GM23338 (cell line): ENCODE results near the gene PRCC. TPM values are rescaled to one million over a fixed set of nuclear protein-coding genes. Genes with fewer than 3 reads are reported as not detected.

ENCODE experiments used
- ATAC-seq: fragments of 200-7000 bp; cut with Tn5 transposase; 3 replicates; pipeline ENCODE4 v1.9.1; 2020
- DNase-seq: peaks from one replicate; pipeline ENCODE4 v3.0.0-alpha.2; 2015; ENCODE audit warnings: low spot score
- H2AFZ ChIP-seq: fragments of 200-600 bp; sonication (generic); 2 replicates; pipeline ENCODE4 v1.8.0; 2016; ENCODE audit warnings: antibody characterized with exemption, mild to moderate bottlenecking, moderate library complexity
- H3F3A ChIP-seq: fragments of 200-600 bp; sonication (generic); replicated peaks from 2 replicates; pipeline ENCODE4 v1.8.0; 2017; ENCODE audit warnings: antibody characterized with exemption, mixed run types, low read depth
- H3K27ac ChIP-seq: fragments of 200-600 bp; sonication (generic); 2 replicates; pipeline ENCODE4 v1.6.1; 2016; ENCODE audit warnings: low read depth
- H3K27me3 ChIP-seq: fragments of 200-600 bp; sonication (generic); 2 replicates; pipeline ENCODE4 v1.8.0; 2016; ENCODE audit warnings: mild to moderate bottlenecking, mixed run types, moderate library complexity; ENCODE audit not compliant: insufficient read depth
- H3K36me3 ChIP-seq: fragments of 200-600 bp; sonication (generic); 2 replicates; pipeline ENCODE4 v1.8.0; 2016; ENCODE audit warnings: mild to moderate bottlenecking; ENCODE audit not compliant: insufficient read depth
- H3K4me1 ChIP-seq: fragments of 200-600 bp; sonication (generic); 2 replicates; pipeline ENCODE4 v1.8.0; 2016; ENCODE audit warnings: mild to moderate bottlenecking, moderate library complexity; ENCODE audit not compliant: insufficient read depth
- H3K4me2 ChIP-seq: fragments of 200-600 bp; sonication (generic); 2 replicates; pipeline ENCODE4 v1.7.1; 2017; ENCODE audit warnings: mixed run types
- H3K4me3 ChIP-seq: fragments of 200-600 bp; sonication (generic); 2 replicates; pipeline ENCODE4 v1.6.1; 2016; ENCODE audit warnings: mixed run types
- H3K79me2 ChIP-seq: fragments of 200-600 bp; sonication (generic); replicated peaks from 2 replicates; pipeline ENCODE4 v1.8.0; 2017; ENCODE audit warnings: mild to moderate bottlenecking; ENCODE audit not compliant: insufficient read depth
- H3K9me2 ChIP-seq: fragments of 200-600 bp; sonication (generic); 2 replicates; pipeline ENCODE4 v1.8.0; 2017; ENCODE audit not compliant: insufficient read depth
- H4K20me1 ChIP-seq: fragments of 200-600 bp; sonication (generic); replicated peaks from 2 replicates; pipeline ENCODE4 v1.8.0; 2017; ENCODE audit warnings: mild to moderate bottlenecking; ENCODE audit not compliant: insufficient read depth
- H3K27ac Mint-ChIP-seq: 2 replicates; pipeline ENCODE4 v1.8.0; 2020; ENCODE audit warnings: inconsistent platforms, mild to moderate bottlenecking, moderate library complexity, mixed read lengths
- H3K27me3 Mint-ChIP-seq: 3 replicates; pipeline ENCODE4 v1.8.0; 2022; ENCODE audit warnings: low read depth, mild to moderate bottlenecking, moderate library complexity, mixed read lengths, inconsistent platforms; ENCODE audit not compliant: insufficient read depth, poor library complexity
- H3K36me3 Mint-ChIP-seq: 3 replicates; pipeline ENCODE4 v1.8.0; 2021; ENCODE audit warnings: low read depth, mild to moderate bottlenecking, inconsistent platforms, moderate library complexity, mixed read lengths
- H3K4me1 Mint-ChIP-seq: 3 replicates; pipeline ENCODE4 v1.8.0; 2020; ENCODE audit warnings: mild to moderate bottlenecking, inconsistent platforms, mixed read lengths
- H3K4me3 Mint-ChIP-seq: 3 replicates; pipeline ENCODE4 v1.8.0; 2021; ENCODE audit warnings: moderate library complexity, mild to moderate bottlenecking, inconsistent platforms, mixed read lengths
- H3K9me3 Mint-ChIP-seq: 3 replicates; pipeline ENCODE4 v1.8.0; 2020; ENCODE audit warnings: moderate library complexity, mild to moderate bottlenecking, inconsistent platforms, mixed read lengths
- CREB1 ChIP-seq: fragments of 250-450 bp; sonication (Bioruptor Pico); IDR thresholded peaks from 2 replicates; pipeline ENCODE4 v1.5.0; 2020; ENCODE audit warnings: low read depth, mild to moderate bottlenecking, moderate library complexity
- CTCF ChIP-seq, 2 experiments: fragments of 200-600 bp in 1 of 2; sonication (generic) in 1 of 2; conservative IDR thresholded peaks; 2 replicates each; pipeline versions ENCODE4 v1.5.1 to v1.6.1; 2016 to 2017; ENCODE audit warnings: antibody characterized with exemption in 2 of 2, low read depth in 2 of 2, mild to moderate bottlenecking in 2 of 2, moderate library complexity in 1 of 2
- EZH2 ChIP-seq: fragments of 200-600 bp; sonication (generic); IDR thresholded peaks from one replicate; pipeline ENCODE4 v1.8.0; 2017; ENCODE audit warnings: antibody characterized with exemption, mild to moderate bottlenecking, low read depth; ENCODE audit not compliant: unreplicated experiment
- JUNB ChIP-seq: IDR thresholded peaks from one replicate; pipeline ENCODE4 v1.6.1; 2016; ENCODE audit warnings: antibody characterized with exemption; ENCODE audit not compliant: unreplicated experiment
- POLR2AphosphoS5 ChIP-seq: IDR thresholded peaks from 2 replicates; pipeline ENCODE4 v1.6.1; 2016; ENCODE audit warnings: antibody characterized with exemption, low read depth
- STAT1 ChIP-seq: IDR thresholded peaks from one replicate; pipeline ENCODE4 v1.6.1; 2016; ENCODE audit warnings: antibody characterized with exemption; ENCODE audit not compliant: unreplicated experiment
- ZNF114 ChIP-seq: fragments of 250-450 bp; sonication (Bioruptor Pico); IDR thresholded peaks from 2 replicates; pipeline ENCODE4 v1.5.0; 2020; ENCODE audit warnings: mild to moderate bottlenecking, moderate library complexity
- ZNF331 ChIP-seq: fragments of 250-450 bp; sonication (Bioruptor Pico); IDR thresholded peaks from 2 replicates; pipeline ENCODE4 v1.5.0; 2020; ENCODE audit warnings: low read depth, mild to moderate bottlenecking, moderate library complexity
- ZNF462 ChIP-seq: fragments of 250-450 bp; sonication (Bioruptor Pico); IDR thresholded peaks from 2 replicates; pipeline ENCODE4 v1.5.0; 2020; ENCODE audit warnings: mild to moderate bottlenecking, moderate library complexity
- polyA plus RNA-seq: library from polyadenylated mRNA; unstranded; fragments of >200 nt; fragmentation: Nextera tagmentation; extraction: Ambion mirVana; gene quantifications from 2 replicates; pipeline ENCODE4 v1.2.1, GENCODE V29; 2016
- total RNA-seq: library from RNA; depleted of rRNA; stranded (reverse); fragments of >200 nt; shearing (Covaris generic); gene quantifications from 2 replicates; pipeline ENCODE4 v1.2.3, GENCODE V29; 2014
- TF ChIP-seq, protein P1 (sequence below): IDR thresholded peaks from one replicate; pipeline ENCODE4 v1.6.1; 2018; ENCODE audit warnings: antibody characterized with exemption; ENCODE audit not compliant: unreplicated experiment

Gene PRCC
- total and polyA plus RNA-seq, 2 experiments from 2014 or later = 66.2 to 72.9 TPM

DNA sequence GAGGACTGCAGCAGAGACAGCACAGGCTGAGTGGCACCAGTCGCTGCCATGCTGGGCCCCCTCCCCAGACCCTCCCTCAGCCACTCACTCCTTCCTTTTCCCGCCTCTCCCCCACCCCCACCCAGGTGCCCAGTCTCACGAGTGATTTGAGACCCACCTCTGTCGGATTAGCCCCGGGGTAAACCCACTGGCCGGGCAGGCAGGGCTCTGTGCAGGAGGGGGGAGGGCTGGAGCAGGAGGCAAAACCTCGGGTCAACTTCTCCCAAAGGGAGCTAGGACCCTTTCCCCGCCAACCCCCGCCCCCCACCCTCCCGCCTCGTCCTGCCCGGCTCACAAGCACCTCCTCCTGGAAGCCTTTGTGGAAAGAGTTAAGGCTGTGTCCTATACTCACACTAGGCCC lies 23.0 kb upstream of the PRCC start:
- Mint-ChIP-seq H3K4me3 (no peak overlapping the region; the same call in 2 of the 3 replicates), H3K4me1 (peaks cover 57% of the 10 kb centered on the region), H3K27me3 (peaks cover 33% of the 10 kb centered on the region), H3K27ac (peak overlapping the region; percentile 100; the same call in 1 of the 2 replicates), H3K36me3 (peaks cover 51% of the 10 kb centered on the region), H3K9me3 (no peaks in the 10 kb centered on the region; the same call in 1 of the 3 replicates)
- H3K4me1 ChIP-seq = peaks cover 59% of the 10 kb centered on the region
- H4K20me1 ChIP-seq = peaks cover 13% of the 10 kb centered on the region
- H2AFZ ChIP-seq = no peak overlapping the region
- peaks cover 50% of the 10 kb centered on the region for H3K79me2 ChIP-seq
- H3K27me3 ChIP-seq = no peaks in the 10 kb centered on the region
- TF ChIP-seq, protein P1, sequence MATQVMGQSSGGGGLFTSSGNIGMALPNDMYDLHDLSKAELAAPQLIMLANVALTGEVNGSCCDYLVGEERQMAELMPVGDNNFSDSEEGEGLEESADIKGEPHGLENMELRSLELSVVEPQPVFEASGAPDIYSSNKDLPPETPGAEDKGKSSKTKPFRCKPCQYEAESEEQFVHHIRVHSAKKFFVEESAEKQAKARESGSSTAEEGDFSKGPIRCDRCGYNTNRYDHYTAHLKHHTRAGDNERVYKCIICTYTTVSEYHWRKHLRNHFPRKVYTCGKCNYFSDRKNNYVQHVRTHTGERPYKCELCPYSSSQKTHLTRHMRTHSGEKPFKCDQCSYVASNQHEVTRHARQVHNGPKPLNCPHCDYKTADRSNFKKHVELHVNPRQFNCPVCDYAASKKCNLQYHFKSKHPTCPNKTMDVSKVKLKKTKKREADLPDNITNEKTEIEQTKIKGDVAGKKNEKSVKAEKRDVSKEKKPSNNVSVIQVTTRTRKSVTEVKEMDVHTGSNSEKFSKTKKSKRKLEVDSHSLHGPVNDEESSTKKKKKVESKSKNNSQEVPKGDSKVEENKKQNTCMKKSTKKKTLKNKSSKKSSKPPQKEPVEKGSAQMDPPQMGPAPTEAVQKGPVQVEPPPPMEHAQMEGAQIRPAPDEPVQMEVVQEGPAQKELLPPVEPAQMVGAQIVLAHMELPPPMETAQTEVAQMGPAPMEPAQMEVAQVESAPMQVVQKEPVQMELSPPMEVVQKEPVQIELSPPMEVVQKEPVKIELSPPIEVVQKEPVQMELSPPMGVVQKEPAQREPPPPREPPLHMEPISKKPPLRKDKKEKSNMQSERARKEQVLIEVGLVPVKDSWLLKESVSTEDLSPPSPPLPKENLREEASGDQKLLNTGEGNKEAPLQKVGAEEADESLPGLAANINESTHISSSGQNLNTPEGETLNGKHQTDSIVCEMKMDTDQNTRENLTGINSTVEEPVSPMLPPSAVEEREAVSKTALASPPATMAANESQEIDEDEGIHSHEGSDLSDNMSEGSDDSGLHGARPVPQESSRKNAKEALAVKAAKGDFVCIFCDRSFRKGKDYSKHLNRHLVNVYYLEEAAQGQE = no peak
- no peak for TF ChIP-seq JUNB
- no peak for TF ChIP-seq STAT1
- no peak for TF ChIP-seq EZH2
- no peak for TF ChIP-seq CTCF (conservative IDR thresholded peaks at IDR 0.05; ENCODE audit: low read depth in 2 of 2)
- no peak for TF ChIP-seq ZNF462 (CRISPR knock-in tag)
- TF ChIP-seq POLR2AphosphoS5 = no peak
- no peak for TF ChIP-seq ZNF331
- no peak for TF ChIP-seq ZNF114
- no peak for TF ChIP-seq CREB1
- H3K36me3 ChIP-seq = peaks cover 5% of the 10 kb centered on the region; the same call in 1 of the 2 replicates
- H3K4me2 ChIP-seq = no peak overlapping the region
- ATAC-seq (no peak), DNase-seq (no peak)
- H3F3A ChIP-seq = peaks cover 44% of the 10 kb centered on the region
- H3K4me3 ChIP-seq = no peak overlapping the region
- H3K9me2 ChIP-seq = no peaks in the 10 kb centered on the region
- H3K27ac ChIP-seq = peak overlapping the region; percentile 85; the same call in 1 of the 2 replicates
